A549 (cell line): ENCODE results near the gene TTLL11.

ENCODE experiments used
- POLR2A ChIP-seq: IDR thresholded peaks from 2 replicates; pipeline ENCODE4 v1.6.1; 2012; ENCODE audit warnings: mild to moderate bottlenecking, low read length
- TF ChIP-seq, protein P1 (sequence below): fragments of >200 bp; sonication (Bioruptor Twin); formaldehyde crosslinking; IDR thresholded peaks from 3 replicates; pipeline ENCODE4 v1.5.1; 2016

DNA sequence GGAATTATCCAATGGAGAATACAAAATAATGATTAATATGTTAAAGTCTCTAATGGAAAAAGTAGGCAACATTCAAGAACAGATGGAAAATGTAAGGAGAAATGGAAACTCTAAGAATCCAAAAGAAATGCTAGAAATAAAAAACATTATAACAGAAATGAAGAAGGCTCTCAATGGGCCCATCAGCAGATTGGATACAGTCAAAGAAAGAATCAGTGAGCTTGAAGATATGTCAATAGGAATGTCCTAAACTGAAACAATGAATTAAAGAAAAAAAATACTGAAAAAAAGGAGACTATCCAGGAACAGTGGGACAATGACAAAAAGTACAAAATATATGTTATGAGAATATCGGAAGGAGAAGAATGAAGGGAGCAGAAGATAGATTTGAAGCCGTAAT is 248.5 kb downstream of the TTLL11 start:
- TF ChIP-seq, protein P1, sequence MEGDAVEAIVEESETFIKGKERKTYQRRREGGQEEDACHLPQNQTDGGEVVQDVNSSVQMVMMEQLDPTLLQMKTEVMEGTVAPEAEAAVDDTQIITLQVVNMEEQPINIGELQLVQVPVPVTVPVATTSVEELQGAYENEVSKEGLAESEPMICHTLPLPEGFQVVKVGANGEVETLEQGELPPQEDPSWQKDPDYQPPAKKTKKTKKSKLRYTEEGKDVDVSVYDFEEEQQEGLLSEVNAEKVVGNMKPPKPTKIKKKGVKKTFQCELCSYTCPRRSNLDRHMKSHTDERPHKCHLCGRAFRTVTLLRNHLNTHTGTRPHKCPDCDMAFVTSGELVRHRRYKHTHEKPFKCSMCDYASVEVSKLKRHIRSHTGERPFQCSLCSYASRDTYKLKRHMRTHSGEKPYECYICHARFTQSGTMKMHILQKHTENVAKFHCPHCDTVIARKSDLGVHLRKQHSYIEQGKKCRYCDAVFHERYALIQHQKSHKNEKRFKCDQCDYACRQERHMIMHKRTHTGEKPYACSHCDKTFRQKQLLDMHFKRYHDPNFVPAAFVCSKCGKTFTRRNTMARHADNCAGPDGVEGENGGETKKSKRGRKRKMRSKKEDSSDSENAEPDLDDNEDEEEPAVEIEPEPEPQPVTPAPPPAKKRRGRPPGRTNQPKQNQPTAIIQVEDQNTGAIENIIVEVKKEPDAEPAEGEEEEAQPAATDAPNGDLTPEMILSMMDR: no peak
- no peak for TF ChIP-seq POLR2A
